Fibroblast of mammary gland (primary cell): ENCODE data around the gene ZNF423.

ENCODE experiments used
- DNase-seq: peaks from one replicate; pipeline ENCODE4 v3.0.0-alpha.2; 2010; ENCODE audit warnings: low read depth
- H3K4me3 ChIP-seq: 2 replicates; pipeline ENCODE4 v1.5.1; 2011; ENCODE audit warnings: low read depth, mild to moderate bottlenecking, low read length, moderate library complexity; ENCODE audit not compliant: control insufficient read depth
- TF ChIP-seq, protein P1 (sequence below): conservative IDR thresholded peaks from 2 replicates; pipeline ENCODE4 v1.5.1; 2011; ENCODE audit warnings: low read depth, low read length, inconsistent platforms; ENCODE audit not compliant: control insufficient read depth, insufficient read depth

ZNF423 gene

DNA sequence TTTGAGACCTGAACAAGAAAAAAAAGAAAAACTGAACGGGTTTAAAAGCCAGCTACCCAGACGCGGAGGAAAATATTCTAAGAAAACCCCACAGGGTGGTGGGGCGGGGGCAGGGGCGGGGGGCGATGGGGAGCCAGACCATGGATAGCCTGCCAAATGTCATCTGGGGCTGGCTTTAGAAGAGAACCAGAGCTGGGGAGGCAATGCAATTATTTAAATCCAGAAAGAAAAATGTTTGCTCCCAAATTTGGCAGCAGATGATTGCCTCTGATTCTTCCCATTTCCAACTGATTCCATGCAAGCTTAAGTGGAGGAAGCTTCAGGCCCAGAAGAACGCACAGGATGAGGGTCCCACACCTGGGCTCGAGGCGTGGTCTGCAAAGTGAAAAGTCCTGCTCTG lies 34.8 kb downstream of the ZNF423 start:
- DNase-seq, result no peak
- H3K4me3 ChIP-seq, result no peak overlapping the region
- TF ChIP-seq, protein P1, sequence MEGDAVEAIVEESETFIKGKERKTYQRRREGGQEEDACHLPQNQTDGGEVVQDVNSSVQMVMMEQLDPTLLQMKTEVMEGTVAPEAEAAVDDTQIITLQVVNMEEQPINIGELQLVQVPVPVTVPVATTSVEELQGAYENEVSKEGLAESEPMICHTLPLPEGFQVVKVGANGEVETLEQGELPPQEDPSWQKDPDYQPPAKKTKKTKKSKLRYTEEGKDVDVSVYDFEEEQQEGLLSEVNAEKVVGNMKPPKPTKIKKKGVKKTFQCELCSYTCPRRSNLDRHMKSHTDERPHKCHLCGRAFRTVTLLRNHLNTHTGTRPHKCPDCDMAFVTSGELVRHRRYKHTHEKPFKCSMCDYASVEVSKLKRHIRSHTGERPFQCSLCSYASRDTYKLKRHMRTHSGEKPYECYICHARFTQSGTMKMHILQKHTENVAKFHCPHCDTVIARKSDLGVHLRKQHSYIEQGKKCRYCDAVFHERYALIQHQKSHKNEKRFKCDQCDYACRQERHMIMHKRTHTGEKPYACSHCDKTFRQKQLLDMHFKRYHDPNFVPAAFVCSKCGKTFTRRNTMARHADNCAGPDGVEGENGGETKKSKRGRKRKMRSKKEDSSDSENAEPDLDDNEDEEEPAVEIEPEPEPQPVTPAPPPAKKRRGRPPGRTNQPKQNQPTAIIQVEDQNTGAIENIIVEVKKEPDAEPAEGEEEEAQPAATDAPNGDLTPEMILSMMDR, result no peak

DNA sequence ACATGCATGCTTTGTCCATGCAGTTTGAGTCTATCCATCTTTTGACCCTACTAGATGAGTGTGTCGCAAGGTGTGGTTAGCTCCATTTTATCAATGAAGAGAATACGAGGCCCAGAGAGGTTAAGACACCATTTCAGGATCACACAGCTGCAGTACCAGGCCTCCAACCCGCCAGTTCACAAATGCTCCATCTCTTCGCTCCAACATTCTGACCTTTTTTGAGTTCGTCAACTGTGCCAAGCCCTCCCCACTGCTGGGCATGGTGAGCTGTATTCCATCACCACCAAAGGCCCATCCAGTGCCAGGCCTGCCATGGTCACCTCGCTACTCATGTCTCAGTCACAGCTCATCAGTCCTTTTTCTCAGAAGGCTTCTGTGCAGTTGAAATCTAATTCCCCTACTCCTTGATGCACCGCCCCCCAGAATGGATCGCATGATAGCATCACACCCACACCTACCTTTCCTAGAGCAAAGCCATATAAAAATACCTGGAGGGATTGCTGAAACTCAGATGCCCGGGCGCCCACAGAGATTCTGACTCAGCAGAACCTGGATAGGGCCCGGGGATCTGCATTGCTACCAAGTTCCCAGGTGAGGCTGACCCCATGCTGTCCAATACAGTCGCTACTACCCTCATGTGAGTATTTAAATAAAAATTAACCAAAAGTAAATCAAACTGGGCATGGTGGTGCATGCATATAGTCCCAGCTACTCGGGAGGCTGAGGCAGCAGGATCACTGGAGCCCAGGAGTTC lies 38.0 kb downstream of the ZNF423 start:
- no peak overlapping the region for H3K4me3 ChIP-seq
- DNase-seq, result no peak
- TF ChIP-seq, protein P1, result no peak

DNA sequence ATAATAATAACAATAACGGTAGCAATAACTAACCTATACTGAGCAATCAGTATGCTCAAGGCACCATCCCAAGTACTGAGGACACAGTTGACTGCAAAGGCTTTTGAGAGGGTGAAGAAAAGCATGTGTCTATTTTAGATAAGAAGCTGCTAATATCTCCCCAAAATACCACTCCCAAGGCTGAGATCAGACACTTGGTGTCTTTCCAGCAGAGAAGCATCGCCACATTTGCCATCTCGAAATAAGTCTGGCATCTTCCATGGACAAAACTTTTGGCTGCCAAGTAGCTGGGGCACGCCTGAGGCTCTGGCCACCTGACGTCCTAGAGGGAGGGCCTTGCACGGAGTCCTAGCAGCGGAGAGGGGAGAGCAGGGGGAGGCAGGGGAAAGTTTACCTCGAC lies 39.0 kb downstream of the ZNF423 start:
- TF ChIP-seq, protein P1, result no peak
- no peak overlapping the region for H3K4me3 ChIP-seq
- DNase-seq, result no peak

- H3K4me3 ChIP-seq, result no peak overlapping the region
- TF ChIP-seq, protein P1, result no peak
- no peak for DNase-seq
Measured at GRCh38 chr16:49811644-49812334, 44.1 kb downstream of the ZNF423 start.

GRCh38 chr16:49810831-49811230 lies 45.1 kb downstream of the ZNF423 start:
- no peak overlapping the region for H3K4me3 ChIP-seq
- no peak for DNase-seq
- TF ChIP-seq, protein P1, result no peak

- H3K4me3 ChIP-seq, result no peak overlapping the region
- TF ChIP-seq, protein P1, result no peak
- no peak for DNase-seq
Measured at GRCh38 chr16:49809561-49809960, 46.4 kb downstream of the ZNF423 start.
